ENCODE measurements around the gene COL19A1.

- TF ChIP-seq TAF1 (IDR thresholded peaks at IDR 0.05; ENCODE audit: low read depth) (no peak), CREB1 (IDR thresholded peaks at IDR 0.05; ENCODE audit: low read depth) (no peak)
Measured at GRCh38 chr6:70246118-70246517, 379.8 kb downstream of the COL19A1 start.

Measured in Ishikawa (cell line).